Endothelial cell of umbilical vein (primary cell): ENCODE results near the gene ARMH1. TPM values are rescaled to one million over a fixed set of nuclear protein-coding genes. Genes with fewer than 3 reads are reported as not detected.

Experiments
- BruUV-seq: library from RNA; stranded (reverse); fragments of 400-500 nt; replicated peaks from 2 replicates; lab custom pipeline; 2021; lab: Mats Ljungman, UMichigan
- CTCF ChIA-PET: fragments of 300-600, 350-600 bp; sonication (Branson Sonifier 250); formaldehyde crosslinking; loops from one replicate; lab custom pipeline; 2021; ENCODE audit warnings: antibody characterized with exemption, inconsistent platforms; lab: Charles Lee
- POLR2A ChIA-PET: fragments of 300-600, 350-600 bp; sonication (Branson Sonifier 250); formaldehyde crosslinking; loops from one replicate; lab custom pipeline; 2021; ENCODE audit warnings: antibody characterized with exemption, inconsistent platforms; lab: Charles Lee
- DNase-seq: peaks from one replicate; pipeline ENCODE4 v3.0.0-alpha.2; 2011; ENCODE audit warnings: low read depth, low spot score
- FAIRE-seq: peaks from 2 replicates; lab custom pipeline; 2011; peaks lifted over from hg19 to GRCh38; lab: Jason Lieb, UNC
- H2AFZ ChIP-seq: 2 replicates; pipeline ENCODE4 v1.6.0; 2012; ENCODE audit warnings: low read depth, low read length, control low read depth, inconsistent platforms
- H3K27ac ChIP-seq: 2 replicates; pipeline ENCODE4 v1.5.1; 2011; ENCODE audit warnings: low read depth, mild to moderate bottlenecking, control low read depth, low read length, moderate library complexity; ENCODE audit not compliant: insufficient read depth
- H3K27me3 ChIP-seq, 2 experiments: 2 replicates each; pipeline versions ENCODE4 v1.6.0 to v1.6.1; 2011; ENCODE audit warnings: low read length in 2 of 2, mixed read lengths in 1 of 2; ENCODE audit not compliant: control insufficient read depth in 2 of 2, insufficient read depth in 2 of 2
- H3K36me3 ChIP-seq, 2 experiments: 2 replicates in 1 of 2; 3 replicates in 1 of 2; pipeline ENCODE4 v1.5.1; 2011; ENCODE audit warnings: low read length in 2 of 2, mild to moderate bottlenecking in 1 of 2, moderate library complexity in 1 of 2; ENCODE audit not compliant: control insufficient read depth in 2 of 2, insufficient read depth in 2 of 2; ENCODE audit errors: extremely low read depth in 1 of 2
- H3K4me1 ChIP-seq: 3 replicates; pipeline ENCODE4 v1.5.1; 2011; ENCODE audit warnings: mild to moderate bottlenecking, low read length; ENCODE audit not compliant: control insufficient read depth, insufficient read depth; ENCODE audit errors: extremely low read depth
- H3K4me2 ChIP-seq: 2 replicates; pipeline ENCODE4 v1.6.1; 2011; ENCODE audit warnings: low read length, control low read depth, mixed read lengths; ENCODE audit not compliant: insufficient read depth
- H3K4me3 ChIP-seq, 3 experiments: fragments of 200-600 bp in 1 of 3; sonication (generic), shearing (Covaris generic) in 1 of 3; replicated peaks in 1 of 3; 2 replicates each; pipeline ENCODE4 v1.5.1; 2011 to 2016; ENCODE audit warnings: control low read depth in 3 of 3, low read length in 3 of 3, mild to moderate bottlenecking in 2 of 3, inconsistent platforms in 1 of 3, low read depth in 1 of 3, moderate library complexity in 1 of 3; ENCODE audit not compliant: insufficient read depth in 1 of 3
- H3K79me2 ChIP-seq: 2 replicates; pipeline ENCODE4 v1.6.0; 2012; ENCODE audit warnings: low read length, inconsistent platforms; ENCODE audit not compliant: control insufficient read depth, insufficient read depth
- H3K9ac ChIP-seq: replicated peaks from 2 replicates; pipeline ENCODE3; 2011; ENCODE audit warnings: low read length, control low read depth; ENCODE audit not compliant: insufficient read depth; ENCODE audit errors: extremely low read depth
- H3K9me1 ChIP-seq: replicated peaks from 3 replicates; pipeline ENCODE4 v1.6.0; 2011; ENCODE audit warnings: mild to moderate bottlenecking, low read length; ENCODE audit not compliant: control insufficient read depth, insufficient read depth; ENCODE audit errors: extremely low read depth
- H3K9me3 ChIP-seq: replicated peaks from 2 replicates; pipeline ENCODE4 v1.5.1; 2012; ENCODE audit warnings: low read length, inconsistent platforms; ENCODE audit not compliant: control insufficient read depth, insufficient read depth
- H4K20me1 ChIP-seq: replicated peaks from 2 replicates; pipeline ENCODE3; 2011; ENCODE audit warnings: mild to moderate bottlenecking, low read length; ENCODE audit not compliant: control insufficient read depth, insufficient read depth; ENCODE audit errors: extremely low read depth
- CTCF ChIP-seq, 2 donors: IDR thresholded peaks; 1 replicate in 1 of 2; 2 replicates in 1 of 2; pipeline ENCODE4 v1.5.1; 2011; ENCODE audit warnings: low read length in 2 of 2, mild to moderate bottlenecking in 2 of 2, moderate library complexity in 2 of 2, control low read depth in 1 of 2, inconsistent platforms in 1 of 2, low read depth in 1 of 2; ENCODE audit not compliant: insufficient read depth in 1 of 2; ENCODE audit errors: extremely low read depth in 1 of 2
- FOS ChIP-seq: IDR thresholded peaks from 2 replicates; pipeline ENCODE4 v1.6.1; 2011; ENCODE audit warnings: mild to moderate bottlenecking, low read length, moderate library complexity, borderline replicate concordance; ENCODE audit not compliant: insufficient read depth
- GATA2 ChIP-seq: IDR thresholded peaks from 2 replicates; pipeline ENCODE4 v1.7.0; 2011; ENCODE audit warnings: low read depth, mild to moderate bottlenecking, moderate library complexity, mixed read lengths, low read length; ENCODE audit not compliant: insufficient read length, insufficient read depth
- JUN ChIP-seq: IDR thresholded peaks from 2 replicates; pipeline ENCODE4 v1.6.1; 2011; ENCODE audit warnings: borderline replicate concordance, low read depth; ENCODE audit not compliant: insufficient read length, insufficient read depth
- MAX ChIP-seq: IDR thresholded peaks from 2 replicates; pipeline ENCODE4 v1.6.1; 2011; ENCODE audit not compliant: insufficient read depth, insufficient read length
- MYC ChIP-seq: IDR thresholded peaks from one replicate; pipeline ENCODE4 v1.6.1; 2011; ENCODE audit warnings: mild to moderate bottlenecking, low read depth, low read length
- POLR2A ChIP-seq: IDR thresholded peaks from 2 replicates; pipeline ENCODE4 v1.6.1; 2012; ENCODE audit warnings: low read depth, mild to moderate bottlenecking, control low read depth, low read length
- POLR2AphosphoS5 ChIP-seq: IDR thresholded peaks from 2 replicates; pipeline ENCODE4 v1.6.1; 2012; ENCODE audit warnings: low read depth, mild to moderate bottlenecking, control low read depth, low read length, moderate library complexity; ENCODE audit not compliant: insufficient read depth
- dilution Hi-C: fragments of 300-500 bp; cut with MboI; formaldehyde crosslinking; loops from one replicate; pipeline ENCODE4 v1.15.0; 2019; ENCODE audit warnings: low sequenced_read_pairs; ENCODE audit not compliant: extremely low pct_ligation_motif_present
- intact Hi-C: fragments of 100-400 bp; cut with micrococcal nuclease; formaldehyde crosslinking; loops from one replicate; pipeline ENCODE4 v1.10.0; 2022
- polyA plus RNA-seq, 4 experiments: library from polyadenylated mRNA; depleted of rRNA in 3 of 4; stranded (reverse) in 3 of 4; unstranded in 1 of 4; fragments of >200 nt; gene quantifications; 2 replicates each; pipeline versions ENCODE4 v1.2.1 to v1.2.3, GENCODE V29; 2011 to 2012; ENCODE audit warnings: missing spikeins in 1 of 4
- total RNA-seq: library from RNA; stranded (reverse); gene quantifications from 2 replicates; pipeline ENCODE4 v1.2.3, GENCODE V29; 2021

ARMH1 gene
- total and polyA plus RNA-seq, 2 donors (not counting 3 experiments of a cell fraction or from before 2014, with no cell fraction given): 0.17 TPM; not detected in 1

GRCh38 chr1:44700573-44700972 is 26.1 kb downstream of the ARMH1 start:
- no TSS peak for BruUV-seq
- H3K9ac ChIP-seq: no peak overlapping the region
- H3K27ac ChIP-seq: no peak overlapping the region
- dilution Hi-C loops (no loop called here), intact Hi-C loops (no loop called here)
- H3K36me3 ChIP-seq: no peaks in the 10 kb centered on the region
- CTCF ChIA-PET: interaction anchor here (0.7 kb wide), 1 partner anchor 29 kb away, joined by 3 read pairs; no protein-coding TSS in a partner anchor
- TF ChIP-seq MYC (no peak), POLR2A (no peak), MAX (no peak), JUN (no peak), POLR2AphosphoS5 (no peak), CTCF (IDR thresholded peaks at IDR 0.05; ENCODE audit: extremely low read depth in 1 of 2, insufficient read depth in 1 of 2, low read depth in 1 of 2, low read length in 2 of 2) (no peak), GATA2 (no peak), FOS (no peak)
- FAIRE-seq (no peak), DNase-seq (no peak)
- H3K4me2 ChIP-seq: no peak overlapping the region
- H3K9me1 ChIP-seq: no peaks in the 10 kb centered on the region
- H3K4me1 ChIP-seq: no peaks in the 10 kb centered on the region
- no peaks in the 10 kb centered on the region for H4K20me1 ChIP-seq
- H3K79me2 ChIP-seq: no peaks in the 10 kb centered on the region
- no peak overlapping the region for H2AFZ ChIP-seq
- H3K27me3 ChIP-seq: peaks cover 0 to 7% of the 10 kb centered on the region in 2 experiments
- no peaks in the 10 kb centered on the region for H3K9me3 ChIP-seq
- no peak overlapping the region for H3K4me3 ChIP-seq
- POLR2A ChIA-PET: no interaction called here
